KBM-7 (cell line): ENCODE data around the gene CNGA1.
"Not testable (repeated sequence)": the region's sequence is repeated elsewhere in the genome, so short reads cannot be mapped to it uniquely, and the experiment has no call there.

Source experiments
- DNase-seq: peaks from one replicate; pipeline ENCODE4 v3.0.0-alpha.2; 2015
- in situ Hi-C: fragments of 300-500 bp; cut with MboI; formaldehyde crosslinking; loops from 2 replicates; pipeline ENCODE4 v1.14.3; 2020; ENCODE audit warnings: low sequenced_read_pairs, low pct_unique_long_range_greater_than_20kb, mixed read lengths

The CNGA1 gene

GRCh38 chr4:47996021-47996420, 20.5 kb downstream of the CNGA1 start:
- in situ Hi-C loops = no loop called here
- DNase-seq = no peak

GRCh38 chr4:47992475-47992874, 24.0 kb downstream of the CNGA1 start:
- DNase-seq, in situ Hi-C loops: not testable (repeated sequence)

- in situ Hi-C loops = no loop called here
- DNase-seq = no peak
Observed at GRCh38 chr4:47990145-47990544, 26.3 kb downstream of the CNGA1 start.

- DNase-seq = no peak
- in situ Hi-C loops = no loop called here
Observed at GRCh38 chr4:47974566-47974965, 41.9 kb downstream of the CNGA1 start.

GRCh38 chr4:47972721-47973120, 43.8 kb downstream of the CNGA1 start:
- in situ Hi-C loops = no loop called here
- DNase-seq = no peak

- DNase-seq = no peak
- in situ Hi-C loops = no loop called here
Observed at GRCh38 chr4:47972181-47972580, 44.3 kb downstream of the CNGA1 start.

- in situ Hi-C loops = no loop called here
- DNase-seq = no peak
Observed at GRCh38 chr4:47968847-47969246, 47.6 kb downstream of the CNGA1 start.

GRCh38 chr4:47954677-47955076, 61.8 kb downstream of the CNGA1 start:
- in situ Hi-C loops = no loop called here
- DNase-seq = no peak

- DNase-seq = no peak
- in situ Hi-C loops = no loop called here
Observed at GRCh38 chr4:47954245-47954644, 62.2 kb downstream of the CNGA1 start.

- DNase-seq = no peak
- in situ Hi-C loops = loop anchor here (25.0 kb wide), 1 partner anchor 234 kb away; no protein-coding TSS in a partner anchor
Observed at GRCh38 chr4:47945930-47946726, 70.4 kb downstream of the CNGA1 start.

- in situ Hi-C loops = loop anchor here (25.0 kb wide), 1 partner anchor 230 kb away; no protein-coding TSS in a partner anchor
- no peak for DNase-seq
Observed at GRCh38 chr4:47942081-47942819, 74.2 kb downstream of the CNGA1 start.

GRCh38 chr4:47939456-47939855, 77.0 kb downstream of the CNGA1 start:
- in situ Hi-C loops = loop anchor here (25.0 kb wide), 1 partner anchor 227 kb away; no protein-coding TSS in a partner anchor
- no peak for DNase-seq

GRCh38 chr4:47936336-47936735, 80.1 kb downstream of the CNGA1 start:
- in situ Hi-C loops = loop anchor here (25.0 kb wide), 1 partner anchor 224 kb away; no protein-coding TSS in a partner anchor
- DNase-seq = no peak

- peak; percentile 71 for DNase-seq
- in situ Hi-C loops = loop anchor here (25.0 kb wide), 1 partner anchor 222 kb away; no protein-coding TSS in a partner anchor
Observed at GRCh38 chr4:47933840-47934239, 82.6 kb downstream of the CNGA1 start.

- in situ Hi-C loops = loop anchor here (25.0 kb wide), 1 partner anchor 219 kb away; no protein-coding TSS in a partner anchor
- no peak for DNase-seq
Observed at GRCh38 chr4:47930971-47931804, 85.3 kb downstream of the CNGA1 start.

GRCh38 chr4:47929682-47930201, 86.7 kb downstream of the CNGA1 start:
- no peak for DNase-seq
- in situ Hi-C loops = loop anchor here (25.0 kb wide), 1 partner anchor 217 kb away; no protein-coding TSS in a partner anchor

GRCh38 chr4:47926667-47927258, 89.7 kb downstream of the CNGA1 start:
- DNase-seq = no peak

GRCh38 chr4:47923261-47923608, 93.2 kb downstream of the CNGA1 start:
- in situ Hi-C loops = not testable (repeated sequence)

More at GRCh38 chr4:47926667-47927258, 89.7 kb downstream of the CNGA1 start:
- in situ Hi-C loops = loop anchor here (25.0 kb wide), 1 partner anchor 214 kb away; no protein-coding TSS in a partner anchor

More at GRCh38 chr4:47923261-47923608, 93.2 kb downstream of the CNGA1 start:
- peak; percentile 72 for DNase-seq
